BLaER1 treated with 17β-estradiol and CSF1 and Interleukin-3, amounts not matched to agents 10 nM and 100 nM (cell line): ENCODE measurements around the gene CLCNKA.
"Not testable (repeated sequence)": the region's sequence is repeated elsewhere in the genome, so short reads cannot be mapped to it uniquely, and the experiment has no call there.

Source experiments
- H3K27ac ChIP-seq, 11 experiments: shearing (Covaris generic); formaldehyde crosslinking; 2 replicates each; pipeline ENCODE4 v1.8.1; 2022
- H3K27me3 ChIP-seq, 11 experiments: shearing (Covaris generic); formaldehyde crosslinking; 2 replicates each; pipeline ENCODE4 v1.8.1; 2022
- H3K36me3 ChIP-seq, 11 experiments: shearing (Covaris generic); formaldehyde crosslinking; 2 replicates each; pipeline ENCODE4 v1.8.1; 2022
- H3K4me1 ChIP-seq, 10 experiments: shearing (Covaris generic); formaldehyde crosslinking; 2 replicates each; pipeline ENCODE4 v1.8.1; 2022
- H3K4me2 ChIP-seq, 11 experiments: shearing (Covaris generic); formaldehyde crosslinking; 2 replicates each; pipeline ENCODE4 v1.8.1; 2022
- H3K4me3 ChIP-seq, 10 experiments: shearing (Covaris generic); formaldehyde crosslinking; 2 replicates each; pipeline ENCODE4 v1.8.1; 2022
- H3K9ac ChIP-seq, 11 experiments: shearing (Covaris generic); formaldehyde crosslinking; 2 replicates each; pipeline ENCODE4 v1.8.1; 2022
- H3K9me3 ChIP-seq, 11 experiments: shearing (Covaris generic); formaldehyde crosslinking; replicated peaks in 1 of 11; 2 replicates each; pipeline ENCODE4 v1.8.1; 2022
- H4K20me1 ChIP-seq, 11 experiments: shearing (Covaris generic); formaldehyde crosslinking; 2 replicates each; pipeline ENCODE4 v1.8.1; 2022
- Cebpa-rat ChIP-seq, 11 experiments: shearing (Covaris generic); IDR thresholded peaks; 2 replicates each; pipeline ENCODE4 v1.8.1; 2022

Gene CLCNKA

GRCh38 chr1:16028237-16029002, 6.6 kb downstream of the CLCNKA start:
- peaks cover 3 to 23% (median 12%) of the 10 kb centered on the region in 10 experiments; a peak in 15 of 20 replicates for H3K4me1 ChIP-seq
- H3K36me3 ChIP-seq, result no peaks in the 10 kb centered on the region
- no peak for TF ChIP-seq Cebpa-rat (IDR thresholded peaks at IDR 0.05)
- H3K9ac ChIP-seq, result no peak overlapping the region
- H3K9me3 ChIP-seq, result no peaks in the 10 kb centered on the region
- peaks cover 0 to 9% (median 0%) of the 10 kb centered on the region in 11 experiments; a peak in 1 of 22 replicates for H4K20me1 ChIP-seq
- peaks cover 0 to 3% (median 0%) of the 10 kb centered on the region in 11 experiments; a peak in 3 of 22 replicates for H3K27me3 ChIP-seq
- no peak overlapping the region for H3K4me2 ChIP-seq
- no peak overlapping the region for H3K4me3 ChIP-seq
- no peak overlapping the region for H3K27ac ChIP-seq

DNA sequence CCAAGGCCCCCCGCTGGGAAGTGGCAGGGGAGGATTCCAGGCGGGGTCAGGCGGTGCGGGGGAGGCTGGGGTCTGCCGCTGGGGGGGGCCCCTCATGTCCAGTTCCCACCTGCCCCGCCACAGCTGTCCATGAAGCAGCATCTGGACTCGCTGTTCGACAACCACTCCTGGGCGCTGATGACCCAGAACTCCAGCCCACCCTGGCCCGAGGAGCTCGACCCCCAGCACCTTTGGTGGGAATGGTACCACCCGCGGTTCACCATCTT, 7.1 kb downstream of the CLCNKA start:
- H4K20me1 ChIP-seq, H3K4me3 ChIP-seq, H3K9ac ChIP-seq, H3K27me3 ChIP-seq, H3K36me3 ChIP-seq, H3K27ac ChIP-seq, H3K4me2 ChIP-seq, H3K9me3 ChIP-seq: not testable (repeated sequence)
- peaks cover 3 to 18% (median 7%) of the 10 kb centered on the region in 10 experiments; a peak in 14 of 20 replicates for H3K4me1 ChIP-seq

DNA sequence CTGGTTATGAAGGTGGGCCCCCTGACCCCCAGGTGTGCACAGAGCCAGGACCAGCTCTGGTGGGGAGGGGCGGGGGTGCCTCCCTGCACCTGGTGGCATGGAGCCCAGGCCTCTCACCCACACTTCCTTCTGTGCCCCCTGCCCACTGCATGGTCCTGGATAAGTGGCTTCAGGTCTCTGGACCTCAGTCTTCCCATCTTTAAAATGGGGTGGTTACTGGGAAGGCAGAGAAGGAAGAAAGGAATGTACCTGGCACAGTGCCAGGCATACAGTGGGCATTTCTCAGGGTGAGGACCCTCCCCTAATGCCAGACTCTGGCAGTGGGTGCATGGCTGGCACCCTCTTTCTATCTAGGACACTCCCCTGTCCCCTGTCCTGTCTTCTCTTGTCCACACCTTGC, 7.5 kb downstream of the CLCNKA start:
- Histone ChIP-seq H4K20me1 (peaks cover 0 to 9% (median 0%) of the 10 kb centered on the region in 11 experiments; a peak in 1 of 22 replicates), H3K27ac (no peak overlapping the region), H3K27me3 (peaks cover 0 to 3% (median 0%) of the 10 kb centered on the region in 11 experiments; a peak in 3 of 22 replicates), H3K9ac (no peak overlapping the region), H3K4me1 (peaks cover 3 to 17% (median 7%) of the 10 kb centered on the region in 10 experiments; a peak in 14 of 20 replicates), H3K4me2 (no peak overlapping the region), H3K36me3 (no peaks in the 10 kb centered on the region), H3K9me3 (no peaks in the 10 kb centered on the region), H3K4me3 (no peak overlapping the region)
- no peak for TF ChIP-seq Cebpa-rat (IDR thresholded peaks at IDR 0.05)

DNA sequence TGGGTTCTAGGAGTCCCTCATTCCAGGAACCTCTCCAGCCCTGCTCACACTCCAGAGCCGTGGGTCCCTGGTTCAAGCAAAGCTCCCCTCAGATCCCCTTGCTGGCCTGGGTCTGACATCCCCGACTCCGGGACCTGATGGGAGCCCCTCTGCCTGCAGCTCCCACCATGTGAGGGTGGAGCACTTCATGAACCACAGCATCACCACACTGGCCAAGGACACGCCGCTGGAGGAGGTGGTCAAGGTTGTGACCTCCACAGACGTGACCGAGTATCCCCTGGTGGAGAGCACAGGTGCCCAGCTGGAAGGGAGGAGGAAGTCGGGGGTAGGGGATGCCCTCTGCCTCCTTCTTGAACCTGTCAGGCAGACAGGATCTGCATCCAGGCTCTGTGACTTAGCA, 9.7 kb downstream of the CLCNKA start:
- H3K4me1 ChIP-seq, result peaks cover 3 to 17% (median 7%) of the 10 kb centered on the region in 10 experiments; a peak in 14 of 20 replicates
- TF ChIP-seq Cebpa-rat (IDR thresholded peaks at IDR 0.05), result no peak
- H3K36me3 ChIP-seq, result no peaks in the 10 kb centered on the region
- no peaks in the 10 kb centered on the region for H3K27me3 ChIP-seq
- no peaks in the 10 kb centered on the region for H4K20me1 ChIP-seq
- H3K27ac ChIP-seq, result no peak overlapping the region
- H3K9me3 ChIP-seq, result no peaks in the 10 kb centered on the region
- no peak overlapping the region for H3K9ac ChIP-seq
- H3K4me3 ChIP-seq, result no peak overlapping the region
- H3K4me2 ChIP-seq, result no peak overlapping the region

DNA sequence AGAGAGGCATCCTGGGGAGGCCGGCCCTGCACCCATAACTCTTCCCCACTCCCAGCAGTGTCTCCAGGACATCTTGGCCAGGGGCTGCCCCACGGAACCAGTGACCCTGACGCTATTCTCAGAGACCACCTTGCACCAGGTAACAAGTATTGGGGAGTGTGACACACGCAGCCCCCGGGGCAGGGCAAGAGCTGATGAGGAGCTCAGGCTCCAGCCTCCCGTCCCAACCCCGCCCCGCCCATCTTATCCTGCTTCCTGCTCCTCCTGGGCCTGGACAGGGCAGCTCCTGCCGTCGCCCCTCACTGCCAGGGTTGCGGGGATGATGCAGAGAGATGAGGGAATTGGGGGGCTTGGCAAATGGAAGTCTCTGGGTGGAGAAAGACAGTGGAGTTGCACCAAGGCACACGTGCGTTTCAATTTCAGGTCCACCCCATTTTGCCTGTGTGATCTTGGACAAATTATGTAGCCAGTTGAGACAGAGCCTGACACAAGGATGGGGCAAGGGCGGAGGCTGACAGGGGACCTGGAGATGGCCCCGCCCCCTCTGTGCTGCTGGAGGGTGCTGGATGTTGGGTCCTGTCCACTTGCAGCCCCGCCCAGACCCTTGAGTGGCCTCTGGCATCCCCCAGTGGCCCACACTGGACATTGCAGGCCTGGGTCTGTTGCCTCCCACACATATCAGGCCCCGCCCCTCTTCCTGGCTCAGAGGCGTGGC, 10.7 kb downstream of the CLCNKA start:
- H3K9me3 ChIP-seq, result no peaks in the 10 kb centered on the region
- no peak for TF ChIP-seq Cebpa-rat (IDR thresholded peaks at IDR 0.05)
- no peaks in the 10 kb centered on the region for H3K36me3 ChIP-seq
- no peak overlapping the region for H3K9ac ChIP-seq
- no peaks in the 10 kb centered on the region for H3K27me3 ChIP-seq
- H3K4me3 ChIP-seq, result no peak overlapping the region
- H4K20me1 ChIP-seq, result no peaks in the 10 kb centered on the region
- peaks cover 3 to 11% (median 7%) of the 10 kb centered on the region in 10 experiments; a peak in 14 of 20 replicates for H3K4me1 ChIP-seq
- H3K4me2 ChIP-seq, result peak overlapping the region in 3 of 11 experiments; percentile 4 to 26 (median 16); a peak in 2 of 22 replicates
- H3K27ac ChIP-seq, result no peak overlapping the region

GRCh38 chr1:16033103-16033632, 11.3 kb downstream of the CLCNKA start:
- H3K9ac ChIP-seq, H4K20me1 ChIP-seq, H3K27ac ChIP-seq, H3K4me2 ChIP-seq, H3K4me3 ChIP-seq, H3K4me1 ChIP-seq, H3K27me3 ChIP-seq, H3K9me3 ChIP-seq, H3K36me3 ChIP-seq: not testable (repeated sequence)

- not testable (repeated sequence) for H3K9me3 ChIP-seq, H3K4me2 ChIP-seq, H3K4me1 ChIP-seq, H3K36me3 ChIP-seq, H3K9ac ChIP-seq, H3K27me3 ChIP-seq, H3K4me3 ChIP-seq, H3K27ac ChIP-seq, H4K20me1 ChIP-seq
Observed at GRCh38 chr1:16036461-16036860, 14.6 kb downstream of the CLCNKA start.

GRCh38 chr1:16038620-16038912, 16.7 kb downstream of the CLCNKA start:
- H3K27ac ChIP-seq, result no peak overlapping the region

DNA sequence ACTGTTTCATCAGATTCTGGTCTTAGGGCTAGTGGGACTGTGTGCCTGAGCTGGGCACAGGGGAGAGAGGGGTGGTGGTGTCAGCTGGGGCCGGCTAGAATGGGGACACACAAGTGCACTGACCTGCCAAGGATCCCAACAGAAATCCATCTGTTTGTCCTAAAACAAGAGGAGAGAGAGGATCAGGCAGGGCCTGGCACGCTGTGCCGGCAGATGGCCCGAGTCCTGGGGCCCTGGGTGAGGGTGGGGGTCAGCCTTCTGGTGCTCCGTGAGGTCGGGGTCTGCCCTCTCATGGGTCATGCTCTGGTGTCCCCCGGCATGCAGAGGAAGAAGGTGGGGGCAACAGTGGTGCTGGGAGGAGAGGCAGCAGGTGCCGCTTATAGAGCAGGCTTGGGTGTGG, 18.0 kb downstream of the CLCNKA start:
- H4K20me1 ChIP-seq, H3K36me3 ChIP-seq, H3K9me3 ChIP-seq, H3K27me3 ChIP-seq, H3K27ac ChIP-seq, H3K4me2 ChIP-seq, H3K4me1 ChIP-seq, H3K4me3 ChIP-seq, H3K9ac ChIP-seq: not testable (repeated sequence)

More at GRCh38 chr1:16038620-16038912, 16.7 kb downstream of the CLCNKA start:
- Histone ChIP-seq H3K9ac (no peak overlapping the region), H3K4me3 (no peak overlapping the region), H3K4me2 (no peak overlapping the region), H3K36me3 (no peaks in the 10 kb centered on the region), H3K4me1 (no peaks in the 10 kb centered on the region), H4K20me1 (no peaks in the 10 kb centered on the region), H3K27me3 (no peaks in the 10 kb centered on the region), H3K9me3 (no peaks in the 10 kb centered on the region)
- TF ChIP-seq Cebpa-rat (IDR thresholded peaks at IDR 0.05), result no peak

DNA sequence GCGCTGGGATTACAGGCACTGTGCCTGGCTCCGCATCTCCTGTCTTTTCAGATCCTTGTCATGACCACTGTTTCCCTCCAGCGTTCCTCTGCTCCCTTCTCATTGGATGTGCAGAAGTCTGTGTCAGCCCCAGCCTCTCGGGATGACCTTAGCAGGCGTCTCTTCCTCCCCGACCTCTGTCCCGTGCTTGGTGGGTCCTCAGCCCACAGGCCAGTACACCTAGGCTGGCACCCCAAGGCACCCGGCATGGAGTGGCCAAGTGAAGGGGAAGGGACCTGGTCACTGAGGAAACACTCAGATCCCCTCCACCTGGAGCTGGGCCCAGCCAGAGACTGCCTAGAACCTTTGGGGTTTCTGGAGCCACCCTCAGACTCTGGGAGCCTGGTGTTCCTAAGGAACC, 19.4 kb downstream of the CLCNKA start:
- Histone ChIP-seq H3K4me2 (no peak overlapping the region), H3K27ac (no peak overlapping the region), H3K27me3 (no peaks in the 10 kb centered on the region), H3K4me1 (no peaks in the 10 kb centered on the region), H3K9me3 (no peaks in the 10 kb centered on the region), H4K20me1 (no peaks in the 10 kb centered on the region), H3K9ac (no peak overlapping the region), H3K36me3 (no peaks in the 10 kb centered on the region), H3K4me3 (no peak overlapping the region)
- no peak for TF ChIP-seq Cebpa-rat (IDR thresholded peaks at IDR 0.05)
